ENCODE measurements around the gene GABRB1. TPM values are rescaled to one million over a fixed set of nuclear protein-coding genes. Genes with fewer than 3 reads are reported as not detected.

The GABRB1 gene
- total and polyA plus RNA-seq, 2 experiments from 2014 or later: 0.26 to 0.97 TPM

DNA sequence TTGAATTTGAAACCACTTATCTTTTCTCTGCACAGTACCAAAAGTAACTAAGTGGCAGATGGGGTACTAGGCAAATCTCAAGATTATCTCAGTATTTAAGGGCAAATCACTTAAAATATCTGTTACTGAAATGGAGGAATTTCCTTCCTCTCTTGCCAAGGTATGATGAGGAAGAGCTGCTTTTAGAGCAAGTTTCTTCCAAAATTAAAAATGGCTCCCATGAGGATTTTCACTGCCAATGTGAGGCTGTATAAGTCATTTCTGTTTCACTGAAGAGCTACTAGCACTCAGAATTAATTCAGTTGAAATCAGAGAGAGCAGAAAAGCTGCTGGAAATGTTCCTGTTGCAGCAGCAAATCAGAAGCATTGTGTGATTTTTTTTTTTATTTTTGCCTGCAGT is 43.4 kb downstream of the GABRB1 start:
- no peak for DNase-seq (ENCODE audit: low spot score)
- no peaks in the 10 kb centered on the region for H3K9me3 Mint-ChIP-seq
- ATAC-seq: no peak
- H3K27ac Mint-ChIP-seq: no peak overlapping the region
- no peaks in the 10 kb centered on the region for H3K36me3 Mint-ChIP-seq (ENCODE audit: low read depth)
- H3K27me3 ChIP-seq (ENCODE audit: insufficient read depth): no peaks in the 10 kb centered on the region
- H3K9me2 ChIP-seq (ENCODE audit: insufficient read depth): peaks cover 5% of the 10 kb centered on the region; the same call in 1 of the 2 replicates
- H3K4me2 ChIP-seq: no peak overlapping the region
- H3K27ac ChIP-seq (ENCODE audit: low read depth): no peak overlapping the region
- H3K4me3 Mint-ChIP-seq: no peak overlapping the region
- H3K4me1 Mint-ChIP-seq: peaks cover 12% of the 10 kb centered on the region; the same call in 2 of the 3 replicates
- H3F3A ChIP-seq (replicated peaks; ENCODE audit: low read depth): no peaks in the 10 kb centered on the region
- no peaks in the 10 kb centered on the region for H3K36me3 ChIP-seq (ENCODE audit: insufficient read depth)
- H3K4me3 ChIP-seq: no peak overlapping the region
- peaks cover 2% of the 10 kb centered on the region for H3K27me3 Mint-ChIP-seq (ENCODE audit: insufficient read depth, low read depth, poor library complexity)
- H3K79me2 ChIP-seq (replicated peaks; ENCODE audit: insufficient read depth): no peaks in the 10 kb centered on the region
- H2AFZ ChIP-seq: peak overlapping the region; percentile 48; the same call in 1 of the 2 replicates
- H3K4me1 ChIP-seq (ENCODE audit: insufficient read depth): 0 out of 2 replicates have a peak, but pooled peaks cover 7% of the 10 kb centered on the region
- no peaks in the 10 kb centered on the region for H4K20me1 ChIP-seq (replicated peaks; ENCODE audit: insufficient read depth)
- no peak for TF ChIP-seq EZH2phosphoT487 (IDR thresholded peaks at IDR 0.05; ENCODE audit: unreplicated experiment)
- no peak for TF ChIP-seq CREB1 (CRISPR knock-in tag; IDR thresholded peaks at IDR 0.05; ENCODE audit: low read depth)
- no peak for TF ChIP-seq STAT1 (IDR thresholded peaks at IDR 0.05; ENCODE audit: unreplicated experiment)
- TF ChIP-seq, protein P1, sequence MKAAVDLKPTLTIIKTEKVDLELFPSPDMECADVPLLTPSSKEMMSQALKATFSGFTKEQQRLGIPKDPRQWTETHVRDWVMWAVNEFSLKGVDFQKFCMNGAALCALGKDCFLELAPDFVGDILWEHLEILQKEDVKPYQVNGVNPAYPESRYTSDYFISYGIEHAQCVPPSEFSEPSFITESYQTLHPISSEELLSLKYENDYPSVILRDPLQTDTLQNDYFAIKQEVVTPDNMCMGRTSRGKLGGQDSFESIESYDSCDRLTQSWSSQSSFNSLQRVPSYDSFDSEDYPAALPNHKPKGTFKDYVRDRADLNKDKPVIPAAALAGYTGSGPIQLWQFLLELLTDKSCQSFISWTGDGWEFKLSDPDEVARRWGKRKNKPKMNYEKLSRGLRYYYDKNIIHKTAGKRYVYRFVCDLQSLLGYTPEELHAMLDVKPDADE (IDR thresholded peaks at IDR 0.05): no peak
- no peak for TF ChIP-seq EZH2 (IDR thresholded peaks at IDR 0.05; ENCODE audit: low read depth, unreplicated experiment)
- TF ChIP-seq, protein P2, sequence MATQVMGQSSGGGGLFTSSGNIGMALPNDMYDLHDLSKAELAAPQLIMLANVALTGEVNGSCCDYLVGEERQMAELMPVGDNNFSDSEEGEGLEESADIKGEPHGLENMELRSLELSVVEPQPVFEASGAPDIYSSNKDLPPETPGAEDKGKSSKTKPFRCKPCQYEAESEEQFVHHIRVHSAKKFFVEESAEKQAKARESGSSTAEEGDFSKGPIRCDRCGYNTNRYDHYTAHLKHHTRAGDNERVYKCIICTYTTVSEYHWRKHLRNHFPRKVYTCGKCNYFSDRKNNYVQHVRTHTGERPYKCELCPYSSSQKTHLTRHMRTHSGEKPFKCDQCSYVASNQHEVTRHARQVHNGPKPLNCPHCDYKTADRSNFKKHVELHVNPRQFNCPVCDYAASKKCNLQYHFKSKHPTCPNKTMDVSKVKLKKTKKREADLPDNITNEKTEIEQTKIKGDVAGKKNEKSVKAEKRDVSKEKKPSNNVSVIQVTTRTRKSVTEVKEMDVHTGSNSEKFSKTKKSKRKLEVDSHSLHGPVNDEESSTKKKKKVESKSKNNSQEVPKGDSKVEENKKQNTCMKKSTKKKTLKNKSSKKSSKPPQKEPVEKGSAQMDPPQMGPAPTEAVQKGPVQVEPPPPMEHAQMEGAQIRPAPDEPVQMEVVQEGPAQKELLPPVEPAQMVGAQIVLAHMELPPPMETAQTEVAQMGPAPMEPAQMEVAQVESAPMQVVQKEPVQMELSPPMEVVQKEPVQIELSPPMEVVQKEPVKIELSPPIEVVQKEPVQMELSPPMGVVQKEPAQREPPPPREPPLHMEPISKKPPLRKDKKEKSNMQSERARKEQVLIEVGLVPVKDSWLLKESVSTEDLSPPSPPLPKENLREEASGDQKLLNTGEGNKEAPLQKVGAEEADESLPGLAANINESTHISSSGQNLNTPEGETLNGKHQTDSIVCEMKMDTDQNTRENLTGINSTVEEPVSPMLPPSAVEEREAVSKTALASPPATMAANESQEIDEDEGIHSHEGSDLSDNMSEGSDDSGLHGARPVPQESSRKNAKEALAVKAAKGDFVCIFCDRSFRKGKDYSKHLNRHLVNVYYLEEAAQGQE (IDR thresholded peaks at IDR 0.05; ENCODE audit: unreplicated experiment): no peak
- no peak for TF ChIP-seq ZNF114 (CRISPR knock-in tag; IDR thresholded peaks at IDR 0.05)
- TF ChIP-seq JUNB (IDR thresholded peaks at IDR 0.05; ENCODE audit: unreplicated experiment): no peak
- TF ChIP-seq, protein P3, sequence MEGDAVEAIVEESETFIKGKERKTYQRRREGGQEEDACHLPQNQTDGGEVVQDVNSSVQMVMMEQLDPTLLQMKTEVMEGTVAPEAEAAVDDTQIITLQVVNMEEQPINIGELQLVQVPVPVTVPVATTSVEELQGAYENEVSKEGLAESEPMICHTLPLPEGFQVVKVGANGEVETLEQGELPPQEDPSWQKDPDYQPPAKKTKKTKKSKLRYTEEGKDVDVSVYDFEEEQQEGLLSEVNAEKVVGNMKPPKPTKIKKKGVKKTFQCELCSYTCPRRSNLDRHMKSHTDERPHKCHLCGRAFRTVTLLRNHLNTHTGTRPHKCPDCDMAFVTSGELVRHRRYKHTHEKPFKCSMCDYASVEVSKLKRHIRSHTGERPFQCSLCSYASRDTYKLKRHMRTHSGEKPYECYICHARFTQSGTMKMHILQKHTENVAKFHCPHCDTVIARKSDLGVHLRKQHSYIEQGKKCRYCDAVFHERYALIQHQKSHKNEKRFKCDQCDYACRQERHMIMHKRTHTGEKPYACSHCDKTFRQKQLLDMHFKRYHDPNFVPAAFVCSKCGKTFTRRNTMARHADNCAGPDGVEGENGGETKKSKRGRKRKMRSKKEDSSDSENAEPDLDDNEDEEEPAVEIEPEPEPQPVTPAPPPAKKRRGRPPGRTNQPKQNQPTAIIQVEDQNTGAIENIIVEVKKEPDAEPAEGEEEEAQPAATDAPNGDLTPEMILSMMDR (conservative IDR thresholded peaks at IDR 0.05; ENCODE audit: low read depth in 2 of 2): no peak

Data from GM23338 (cell line).